DLD1 (cell line): ENCODE measurements around the gene TTLL13.

Experiments used
- in situ Hi-C: cut with HindIII; loops from 2 replicates; pipeline ENCODE4 v1.10.0; 2017; ENCODE audit warnings: low sequenced_read_pairs

Gene TTLL13

GRCh38 chr15:90249203-90249863 lies at the start of gene TTLL13:
TTLL13 (plus strand) TSS chr15:90249556; CDS start chr15:90250631, 1,075 bp downstream.
- in situ Hi-C loops: no loop called here

- in situ Hi-C loops: no loop called here
These were observed 48.7 kb upstream of the TTLL13 start for GRCh38 chr15:90200534-90201129.

- in situ Hi-C loops: no loop called here
These were observed 48.0 kb upstream of the TTLL13 start, which contains the start of gene SEMA4B for GRCh38 chr15:90201130-90201943. SEMA4B (plus strand) TSS chr15:90201330; CDS start chr15:90201579, 249 bp downstream.

- in situ Hi-C loops: no loop called here
These were observed 47.4 kb upstream of the TTLL13 start for GRCh38 chr15:90201944-90202375.

GRCh38 chr15:90202929-90203328 lies 46.4 kb upstream of the TTLL13 start:
- in situ Hi-C loops: no loop called here

GRCh38 chr15:90203473-90203872 lies 45.9 kb upstream of the TTLL13 start:
- in situ Hi-C loops: no loop called here

- in situ Hi-C loops: no loop called here
These were observed 45.4 kb upstream of the TTLL13 start for GRCh38 chr15:90203922-90204321.

- in situ Hi-C loops: no loop called here
These were observed 44.1 kb upstream of the TTLL13 start for GRCh38 chr15:90205050-90205848.

- in situ Hi-C loops: no loop called here
These were observed 43.5 kb upstream of the TTLL13 start for GRCh38 chr15:90205886-90206285.

- in situ Hi-C loops: no loop called here
These were observed 42.1 kb upstream of the TTLL13 start for GRCh38 chr15:90207252-90207651.

GRCh38 chr15:90208356-90208755 lies 41.0 kb upstream of the TTLL13 start:
- in situ Hi-C loops: no loop called here

- in situ Hi-C loops: no loop called here
These were observed 39.8 kb upstream of the TTLL13 start for GRCh38 chr15:90209591-90209990.

GRCh38 chr15:90210593-90210992 lies 38.8 kb upstream of the TTLL13 start:
- in situ Hi-C loops: loop anchor here (10.0 kb wide), 1 partner anchor 66 kb away; no protein-coding TSS in a partner anchor

GRCh38 chr15:90211009-90211408 lies 38.3 kb upstream of the TTLL13 start:
- in situ Hi-C loops: loop anchor here (10.0 kb wide), 1 partner anchor 66 kb away; no protein-coding TSS in a partner anchor

- in situ Hi-C loops: loop anchor here (10.0 kb wide), 1 partner anchor 67 kb away; no protein-coding TSS in a partner anchor
These were observed 37.8 kb upstream of the TTLL13 start for GRCh38 chr15:90211440-90212143.

GRCh38 chr15:90212221-90213098 lies 36.9 kb upstream of the TTLL13 start:
- in situ Hi-C loops: loop anchor here (10.0 kb wide), 1 partner anchor 68 kb away; no protein-coding TSS in a partner anchor

- in situ Hi-C loops: loop anchor here (10.0 kb wide), 1 partner anchor 68 kb away; no protein-coding TSS in a partner anchor
These were observed 36.1 kb upstream of the TTLL13 start for GRCh38 chr15:90213122-90213817.

GRCh38 chr15:90213818-90214204 lies 35.5 kb upstream of the TTLL13 start:
- in situ Hi-C loops: loop anchor here (10.0 kb wide), 1 partner anchor 69 kb away; no protein-coding TSS in a partner anchor
